GM19438 (cell line): ENCODE measurements around the gene ACAD8.
"Not testable (repeated sequence)": the region's sequence is repeated elsewhere in the genome, so short reads cannot be mapped to it uniquely, and the experiment has no call there.

ENCODE experiments used
- ATAC-seq: cut with Tn5 transposase; IDR thresholded peaks from one replicate; pipeline ENCODE4 v1.9.1; 2021; ENCODE audit warnings: low read depth; ENCODE audit not compliant: unreplicated experiment

ACAD8 gene

DNA sequence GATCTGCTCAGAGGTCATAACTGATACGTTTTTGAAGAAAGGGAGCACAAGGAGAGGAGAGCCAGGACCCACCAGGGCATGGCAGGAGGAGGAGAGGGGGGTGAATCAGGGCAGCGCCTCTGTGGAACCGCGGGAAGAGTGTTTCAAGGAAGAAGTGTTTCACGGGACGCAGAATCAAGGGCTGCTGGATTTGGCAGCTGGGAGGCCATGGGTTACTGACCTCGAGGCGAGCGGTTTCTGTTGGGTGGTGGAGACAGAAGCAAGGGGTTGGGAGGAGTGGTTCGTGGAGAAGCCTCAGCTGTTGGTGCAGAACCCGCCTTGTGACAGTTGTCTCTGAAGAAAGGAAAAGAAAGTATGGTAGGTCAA lies 15.8 kb upstream of the ACAD8 start:
- ATAC-seq: no peak

DNA sequence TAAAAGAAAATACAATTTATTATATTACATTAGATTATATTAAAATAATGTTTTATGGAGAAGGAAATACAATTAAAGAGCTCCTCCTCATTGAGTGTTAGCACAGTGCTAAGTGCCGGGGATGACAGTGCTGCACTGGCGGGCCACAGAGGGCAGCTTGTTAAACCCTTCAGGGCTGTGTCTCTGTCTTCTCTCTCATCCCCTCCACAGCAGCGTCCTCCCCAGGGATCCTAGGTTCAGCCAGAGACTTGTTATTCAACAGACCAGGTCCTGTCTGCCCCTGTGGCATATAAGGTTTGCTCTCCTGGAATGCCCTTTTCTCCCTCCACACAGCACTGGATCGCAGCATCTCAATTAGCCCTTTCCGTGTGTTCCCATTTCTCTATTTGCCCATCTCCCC lies 14.4 kb upstream of the ACAD8 start:
- ATAC-seq: no peak

GRCh38 chr11:134240592-134240991 lies 12.8 kb upstream of the ACAD8 start:
- ATAC-seq: no peak

DNA sequence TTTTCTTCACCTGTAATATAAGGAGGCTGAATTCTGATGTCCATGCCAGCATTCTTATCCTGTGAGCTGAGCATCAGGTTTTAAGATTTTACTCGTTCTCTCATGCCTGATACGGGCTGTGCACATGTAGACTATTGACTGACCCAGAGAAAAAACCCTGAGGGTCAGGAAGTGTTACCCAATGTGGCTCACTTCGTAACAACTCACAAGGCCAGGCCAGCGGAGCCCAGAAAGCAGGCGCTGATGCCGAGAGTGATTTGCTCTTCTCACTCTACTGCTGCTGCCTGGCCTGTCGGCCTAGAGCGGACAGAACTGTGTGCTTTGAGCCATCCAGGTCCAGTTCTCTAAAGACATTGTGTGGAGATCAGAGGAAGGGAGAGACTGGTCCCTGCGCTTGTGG lies 11.0 kb upstream of the ACAD8 start:
- no peak for ATAC-seq

DNA sequence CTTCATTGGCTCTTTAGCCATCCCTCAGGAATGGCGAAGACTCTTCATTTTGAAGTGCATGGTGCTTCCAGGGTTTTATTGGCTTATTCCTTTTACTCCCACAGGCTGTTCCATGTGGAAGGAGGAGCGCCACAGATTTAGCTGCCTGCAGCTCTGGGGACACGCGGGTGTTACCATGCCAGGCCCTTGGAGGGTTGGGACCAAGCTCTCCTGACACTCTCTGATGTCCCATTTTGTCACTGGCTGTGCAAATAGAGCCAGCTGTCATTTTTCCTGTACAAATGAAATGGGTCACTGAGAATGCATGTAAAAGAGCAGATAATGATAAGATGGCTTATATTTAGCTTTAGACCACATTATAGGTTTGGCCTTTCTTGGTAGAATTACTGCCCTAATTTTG lies 9.5 kb upstream of the ACAD8 start:
- ATAC-seq: no peak

- peak; percentile 85 for ATAC-seq
These were observed 8.8 kb upstream of the ACAD8 start for GRCh38 chr11:134244593-134244992.

- no peak for ATAC-seq
These were observed 7.9 kb upstream of the ACAD8 start for GRCh38 chr11:134245434-134245833.

- no peak for ATAC-seq
These were observed 7.3 kb upstream of the ACAD8 start for GRCh38 chr11:134246100-134246499.

DNA sequence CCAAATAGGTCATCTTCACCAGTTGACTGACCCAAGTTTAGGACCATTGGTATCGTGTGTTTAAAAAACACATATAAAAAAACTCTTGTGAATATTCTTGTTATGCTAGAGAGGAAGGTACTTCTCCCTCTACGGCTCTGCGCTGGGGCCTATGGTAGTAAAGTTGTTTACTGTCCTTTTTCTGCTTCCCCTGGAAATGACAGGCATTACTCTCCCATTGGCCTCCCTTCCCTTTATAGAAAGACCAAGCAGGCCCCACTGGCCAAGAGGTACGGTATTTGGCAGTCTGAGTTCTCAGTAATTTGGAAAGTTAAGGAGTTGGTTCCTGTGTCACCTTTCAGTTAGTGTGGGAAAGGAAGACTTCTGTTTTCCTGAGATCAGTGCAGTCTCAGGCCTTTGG lies 6.7 kb upstream of the ACAD8 start:
- no peak for ATAC-seq

- no peak for ATAC-seq
These were observed 4.4 kb upstream of the ACAD8 start for GRCh38 chr11:134248910-134249480.

DNA sequence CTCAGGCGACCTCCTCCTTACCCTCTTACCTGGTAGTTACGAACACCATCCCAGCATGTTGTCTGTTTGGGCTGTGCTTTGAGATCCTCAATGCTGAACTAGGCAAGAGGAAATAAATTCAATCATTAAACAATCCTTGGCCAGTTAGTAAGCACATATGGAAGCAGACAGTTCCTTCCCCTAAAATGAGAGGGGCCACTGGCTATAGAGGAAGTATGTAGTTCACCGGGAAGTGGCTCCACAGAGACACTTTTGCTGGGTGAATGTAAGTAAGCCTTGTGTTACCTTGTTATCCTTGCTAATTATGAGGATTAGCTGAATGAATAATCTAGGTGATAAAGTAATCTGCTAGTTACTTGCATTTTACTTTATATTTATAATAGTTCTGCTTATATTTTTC lies 3.1 kb upstream of the ACAD8 start:
- ATAC-seq: no peak

DNA sequence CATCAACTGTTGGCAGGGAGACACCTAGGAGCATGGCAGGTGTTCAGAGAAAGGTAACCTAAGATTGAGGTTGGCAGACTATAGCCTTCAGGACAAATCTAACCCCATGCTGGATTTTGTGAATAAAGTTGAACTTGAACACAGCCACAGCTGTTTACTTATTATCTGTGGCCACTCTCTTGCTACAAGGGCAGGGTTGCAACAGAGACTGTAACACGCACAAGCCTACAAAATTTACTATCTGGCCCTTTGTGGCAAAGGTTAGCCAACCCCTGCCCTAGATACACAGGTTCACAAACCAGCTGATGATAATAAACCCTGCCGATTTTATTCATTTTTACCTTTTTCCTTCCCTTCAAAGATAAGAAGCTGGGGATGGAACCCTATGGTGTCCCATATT lies 2.7 kb upstream of the ACAD8 start:
- ATAC-seq: no peak

DNA sequence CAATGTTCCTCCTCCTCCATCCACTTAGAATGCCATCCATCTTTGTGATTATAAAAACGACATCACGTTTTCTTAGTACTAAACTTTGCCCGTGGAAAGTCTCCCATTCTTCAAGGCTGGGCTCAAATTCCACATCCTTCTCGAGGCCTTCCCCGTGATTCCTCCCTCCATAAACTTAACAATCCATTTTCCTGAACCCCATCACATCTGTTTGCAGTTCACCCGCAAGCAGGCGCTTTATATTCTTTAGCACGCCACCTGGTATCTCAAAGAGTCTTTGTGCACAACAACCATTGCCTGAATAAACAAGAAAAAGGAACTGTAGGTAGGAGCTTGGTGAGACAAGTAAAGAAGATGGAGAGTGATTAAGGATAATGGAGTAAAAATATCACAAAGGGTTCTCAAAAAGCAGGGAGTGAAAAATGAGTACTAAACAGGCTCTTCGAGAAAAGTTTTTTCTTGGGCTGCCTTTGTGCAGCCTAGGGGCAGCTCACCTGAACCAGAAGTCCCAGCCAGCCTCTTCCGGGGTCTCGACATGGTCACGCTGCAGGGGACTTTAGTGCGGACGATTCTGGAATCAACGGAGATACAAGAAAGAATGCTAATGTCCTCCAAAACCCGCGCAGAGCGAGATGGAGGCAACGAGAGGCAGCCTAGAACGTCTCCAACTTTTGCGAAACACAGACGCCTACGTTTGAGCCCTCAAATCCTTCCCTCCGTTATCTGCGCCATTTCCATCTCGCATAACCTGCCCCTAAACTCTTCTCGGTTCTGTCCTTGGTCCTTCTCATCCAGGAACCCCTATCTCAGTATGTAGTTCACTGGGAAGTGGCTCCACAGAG lies 801 bp upstream of the ACAD8 start:
- peak; percentile 29 for ATAC-seq

GRCh38 chr11:134254433-134255183 lies 1.2 kb downstream of the ACAD8 start:
- ATAC-seq: no peak

DNA sequence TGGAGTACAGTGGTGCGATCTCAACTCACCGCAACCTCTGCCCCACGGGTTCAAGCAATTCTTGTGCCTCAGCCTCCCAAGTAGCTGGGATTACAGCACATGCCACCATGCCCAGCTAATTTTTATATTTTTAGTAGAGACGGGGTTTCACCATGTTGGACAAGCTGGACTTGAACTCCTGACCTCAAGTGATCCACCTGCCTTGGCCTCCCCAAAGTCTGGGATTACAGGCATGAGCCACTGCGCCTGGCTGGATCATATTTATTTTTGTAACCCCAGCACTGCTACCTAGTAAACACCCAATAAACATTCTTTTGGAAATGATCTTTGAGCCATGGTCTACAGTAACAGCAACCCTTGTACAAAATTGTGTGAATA lies 1.8 kb downstream of the ACAD8 start:
- ATAC-seq: not testable (repeated sequence)

- ATAC-seq: no peak
These were observed 3.7 kb downstream of the ACAD8 start for GRCh38 chr11:134257101-134257500.

DNA sequence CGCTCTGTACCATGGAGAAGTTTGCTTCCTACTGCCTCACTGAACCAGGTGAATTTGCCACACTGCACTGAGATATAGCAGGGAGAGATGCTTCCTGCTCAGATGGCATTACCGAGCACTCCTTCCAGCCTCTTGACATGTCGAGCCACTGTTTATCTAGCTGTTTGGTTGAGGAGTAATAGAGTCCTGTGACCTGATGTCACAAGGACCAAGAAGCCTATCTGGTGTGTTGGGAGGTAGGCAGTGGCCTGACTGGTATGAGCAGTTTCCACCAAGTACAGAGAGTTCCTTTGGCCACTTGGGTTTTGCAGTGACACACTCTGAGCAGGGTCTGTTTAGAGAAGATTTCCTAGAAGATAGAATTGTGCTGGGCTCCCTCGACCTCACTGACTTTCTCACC lies 5.2 kb downstream of the ACAD8 start:
- no peak for ATAC-seq

GRCh38 chr11:134260503-134260902 lies 7.1 kb downstream of the ACAD8 start:
- ATAC-seq: no peak

DNA sequence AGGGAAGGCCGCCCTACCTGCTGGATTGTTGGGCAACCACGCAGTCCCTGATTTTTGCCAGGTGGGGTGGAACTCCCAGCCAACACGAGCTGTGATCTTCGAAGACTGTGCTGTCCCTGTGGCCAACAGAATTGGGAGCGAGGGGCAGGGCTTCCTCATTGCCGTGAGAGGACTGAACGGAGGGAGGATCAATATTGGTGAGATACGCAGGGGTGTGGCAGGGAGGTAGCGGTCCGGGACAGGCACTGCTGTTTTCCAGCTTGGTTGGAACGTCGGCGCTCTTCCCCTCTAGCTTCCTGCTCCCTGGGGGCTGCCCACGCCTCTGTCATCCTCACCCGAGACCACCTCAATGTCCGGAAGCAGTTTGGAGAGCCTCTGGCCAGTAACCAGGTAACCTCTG lies 7.6 kb downstream of the ACAD8 start:
- ATAC-seq: no peak

DNA sequence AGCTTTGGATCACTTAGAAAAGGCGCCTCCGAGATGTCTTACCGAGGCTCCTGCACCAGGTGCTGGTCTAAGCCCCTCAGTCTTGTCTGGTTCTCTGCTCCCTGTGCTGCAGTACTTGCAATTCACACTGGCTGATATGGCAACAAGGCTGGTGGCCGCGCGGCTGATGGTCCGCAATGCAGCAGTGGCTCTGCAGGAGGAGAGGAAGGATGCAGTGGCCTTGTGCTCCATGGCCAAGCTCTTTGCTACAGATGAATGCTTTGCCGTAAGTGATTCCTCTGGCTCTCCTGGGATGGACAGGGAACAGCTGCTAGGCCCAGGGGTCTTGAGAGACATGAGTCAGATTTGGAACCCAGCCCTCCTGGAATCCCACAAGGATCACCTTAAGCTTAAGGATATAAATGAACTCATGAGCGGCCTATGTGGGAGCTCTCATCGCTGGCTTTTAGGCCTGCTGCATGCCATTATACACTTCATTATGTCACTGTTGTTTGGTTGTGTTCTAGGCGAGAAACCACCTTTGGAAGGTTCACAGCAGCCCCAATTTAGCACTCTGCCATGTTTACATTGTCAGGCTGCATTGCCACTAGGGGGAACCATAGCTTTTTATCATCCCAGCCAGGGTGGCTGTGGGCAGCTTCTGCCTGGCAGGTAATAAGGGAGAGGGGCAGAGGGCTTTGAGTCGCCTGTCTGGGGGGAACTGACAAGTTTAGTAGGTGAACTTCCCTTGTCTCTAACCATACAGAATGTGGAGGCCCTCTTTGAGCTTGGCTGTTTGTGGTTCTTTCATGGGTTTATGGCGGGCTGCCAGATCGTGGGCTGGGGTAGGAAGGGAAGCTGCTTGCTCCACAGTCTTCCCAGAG lies 8.5 kb downstream of the ACAD8 start:
- no peak for ATAC-seq
